ENCODE results near the gene GSTT2B. TPM values are rescaled to one million over a fixed set of nuclear protein-coding genes. Genes with fewer than 3 reads are reported as not detected.
"Not testable (repeated sequence)": the region's sequence is repeated elsewhere in the genome, so short reads cannot be mapped to it uniquely, and the experiment has no call there.

The GSTT2B gene
- total RNA-seq, 2 experiments from 2014 or later: not detected

DNA sequence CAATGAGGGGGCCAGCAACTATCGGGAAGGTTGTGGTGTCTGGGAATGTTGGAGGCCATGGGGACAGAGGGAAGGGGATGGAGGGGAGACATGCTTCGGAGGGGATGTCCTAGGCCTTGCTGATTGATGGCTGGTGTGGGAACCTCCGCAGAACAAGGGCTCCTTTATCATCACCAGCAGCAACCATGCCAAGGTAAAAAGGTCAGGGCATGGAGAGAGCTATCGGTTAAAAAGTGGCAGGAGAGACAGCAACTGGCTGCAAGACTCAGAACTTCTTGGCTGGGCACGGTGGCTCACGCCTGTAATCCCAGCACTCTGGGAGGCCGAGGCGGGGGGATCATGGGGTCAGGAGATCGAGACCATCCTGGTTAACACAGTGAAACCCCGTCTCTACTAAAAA is 41.3 kb upstream of the GSTT2B start:
- H3K4me3 Mint-ChIP-seq: no peak overlapping the region
- ChIA-PET CTCF (no interaction called here), POLR2A (no interaction called here)
- H3K27me3 Mint-ChIP-seq: peaks cover 4% of the 10 kb centered on the region
- H3K27ac Mint-ChIP-seq: no peak overlapping the region
- no peaks in the 10 kb centered on the region for H3K36me3 Mint-ChIP-seq (ENCODE audit: low read depth)
- DNase-seq: no peak
- peaks cover 4% of the 10 kb centered on the region for H3K4me1 Mint-ChIP-seq
- H3K9me3 Mint-ChIP-seq: no peaks in the 10 kb centered on the region

DNA sequence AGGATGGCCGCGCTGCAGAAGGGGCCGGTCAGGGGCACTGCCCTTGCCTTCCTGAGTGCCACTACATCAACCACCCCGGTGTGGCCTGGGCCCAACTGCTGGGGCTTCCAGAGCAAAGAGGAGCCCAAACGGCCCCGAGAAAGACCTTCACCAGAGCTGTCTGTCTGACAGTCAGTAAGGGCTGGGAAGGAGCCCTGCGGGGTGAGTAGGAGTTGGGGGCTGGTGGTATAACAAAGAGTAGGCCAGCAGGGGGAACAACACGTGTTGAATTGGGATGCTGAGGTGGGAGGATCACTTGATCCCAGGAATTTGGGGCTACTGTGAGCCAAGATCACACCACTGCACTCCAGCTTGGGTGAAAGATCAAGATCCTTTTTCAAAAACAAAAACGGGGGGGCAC is 40.3 kb upstream of the GSTT2B start:
- CTCF ChIA-PET: interaction anchor here (0.8 kb wide), 1 partner anchor 155 kb away, joined by 3 read pairs; no protein-coding TSS in a partner anchor
- no peak overlapping the region for H3K27ac Mint-ChIP-seq
- no peaks in the 10 kb centered on the region for H3K9me3 Mint-ChIP-seq
- POLR2A ChIA-PET: no interaction called here
- H3K4me1 Mint-ChIP-seq: peaks cover 4% of the 10 kb centered on the region
- no peak for DNase-seq
- H3K4me3 Mint-ChIP-seq: no peak overlapping the region
- no peaks in the 10 kb centered on the region for H3K36me3 Mint-ChIP-seq (ENCODE audit: low read depth)
- H3K27me3 Mint-ChIP-seq: peaks cover 6% of the 10 kb centered on the region

DNA sequence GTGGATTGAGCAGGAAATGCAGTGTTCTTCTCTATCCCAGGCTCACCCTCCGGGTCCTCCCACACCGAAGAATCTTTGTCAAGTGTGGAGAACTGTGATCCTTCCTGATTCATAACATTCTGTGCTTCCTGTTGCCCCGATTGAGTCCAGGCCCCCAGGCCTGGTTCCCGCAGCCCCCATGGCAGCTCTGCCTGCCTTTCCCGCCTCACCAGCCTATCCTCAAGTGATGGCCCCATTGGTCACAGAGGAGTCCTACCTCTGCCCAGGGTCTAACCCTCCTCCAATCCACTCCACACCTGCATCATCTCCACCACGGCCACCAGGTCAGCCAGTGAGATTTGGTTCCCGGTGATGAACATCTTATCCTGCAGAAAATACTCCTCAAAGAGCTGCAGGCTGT is 38.8 kb upstream of the GSTT2B start:
- H3K4me1 Mint-ChIP-seq; DNase-seq; H3K9me3 Mint-ChIP-seq; POLR2A ChIA-PET; H3K27me3 Mint-ChIP-seq; H3K4me3 Mint-ChIP-seq; H3K27ac Mint-ChIP-seq; CTCF ChIA-PET; H3K36me3 Mint-ChIP-seq (ENCODE audit: low read depth): not testable (repeated sequence)

DNA sequence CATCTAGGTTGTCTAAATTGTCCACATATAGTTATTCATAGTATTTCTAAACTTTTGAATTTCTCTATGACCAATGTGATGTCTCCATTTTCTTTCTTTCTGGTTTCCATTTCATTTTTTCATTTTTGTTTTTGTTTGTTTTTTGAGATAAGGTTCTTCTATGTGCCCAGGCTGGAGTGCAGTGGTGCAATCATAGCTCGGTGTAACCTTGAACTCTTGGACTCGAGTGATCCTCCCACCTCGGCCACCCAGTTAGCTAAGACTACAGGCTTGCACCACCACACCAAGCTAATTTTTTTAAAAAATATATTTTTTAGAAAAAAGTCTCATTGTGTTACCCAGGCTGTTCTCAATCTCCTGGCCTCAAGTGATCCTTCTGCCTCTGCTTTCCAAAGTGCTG is 36.1 kb upstream of the GSTT2B start:
- H3K4me3 Mint-ChIP-seq: no peak overlapping the region
- H3K9me3 Mint-ChIP-seq: no peaks in the 10 kb centered on the region
- ChIA-PET CTCF (no interaction called here), POLR2A (interaction anchor here (0.6 kb wide), 1 partner anchor 212 kb away, joined by 3 read pairs; no protein-coding TSS in a partner anchor)
- peaks cover 4% of the 10 kb centered on the region for H3K4me1 Mint-ChIP-seq
- no peaks in the 10 kb centered on the region for H3K36me3 Mint-ChIP-seq (ENCODE audit: low read depth)
- no peak overlapping the region for H3K27ac Mint-ChIP-seq
- DNase-seq: no peak
- H3K27me3 Mint-ChIP-seq: peaks cover 6% of the 10 kb centered on the region

DNA sequence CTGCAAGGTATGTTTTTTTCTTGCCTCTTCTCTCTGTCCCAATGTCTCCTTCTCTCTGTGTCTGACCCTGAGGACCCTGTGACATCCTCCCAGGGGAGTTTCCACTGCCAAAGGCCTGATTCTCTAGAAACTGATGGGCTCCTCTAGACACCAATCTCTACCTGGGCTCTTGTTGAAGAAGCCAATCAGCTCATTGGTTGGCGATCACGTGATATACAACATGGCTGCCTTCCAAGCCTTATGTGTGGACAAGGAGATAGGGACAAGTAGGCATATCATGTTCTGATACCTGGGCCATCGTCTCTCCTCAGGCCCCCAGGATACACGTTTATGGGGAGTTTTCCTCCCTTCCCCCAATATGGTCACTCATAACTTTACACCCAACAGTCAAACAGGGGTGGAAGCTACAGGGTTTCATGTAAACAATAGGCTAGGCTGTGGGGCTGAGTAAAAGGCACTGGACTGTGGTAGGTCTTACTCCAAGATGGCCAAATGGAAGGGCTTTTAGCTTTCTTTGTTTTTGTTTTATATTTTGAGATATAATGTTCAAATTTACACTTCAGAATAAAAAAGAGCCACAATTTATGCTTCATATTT is 32.7 kb upstream of the GSTT2B start:
- CTCF ChIA-PET: interaction anchor here (0.6 kb wide), 1 partner anchor 621 kb away, joined by 4 read pairs; no protein-coding TSS in a partner anchor
- H3K36me3 Mint-ChIP-seq (ENCODE audit: low read depth); H3K9me3 Mint-ChIP-seq; H3K27me3 Mint-ChIP-seq; H3K4me3 Mint-ChIP-seq; H3K4me1 Mint-ChIP-seq; POLR2A ChIA-PET; DNase-seq; H3K27ac Mint-ChIP-seq: not testable (repeated sequence)

DNA sequence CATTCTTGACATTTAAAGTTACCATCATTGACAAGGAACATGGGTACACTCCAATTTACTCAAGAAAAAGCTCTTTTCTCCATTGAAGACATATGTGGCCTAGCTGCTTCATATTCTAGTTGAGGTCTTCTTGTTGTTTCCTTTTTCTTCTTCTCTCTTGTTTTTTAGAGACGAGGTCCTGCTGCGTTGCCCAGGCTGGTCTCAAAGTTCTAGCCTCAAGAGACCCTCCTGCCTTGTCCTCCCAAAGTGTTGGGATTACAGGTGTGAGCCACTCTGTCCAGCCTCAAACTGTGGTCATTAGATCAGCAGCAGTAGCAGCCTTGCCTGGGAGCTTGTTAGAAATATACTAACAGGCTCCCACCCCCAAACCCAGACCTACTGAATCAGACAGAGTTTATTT is 32.1 kb upstream of the GSTT2B start:
- H3K9me3 Mint-ChIP-seq; H3K27ac Mint-ChIP-seq; CTCF ChIA-PET; POLR2A ChIA-PET; H3K36me3 Mint-ChIP-seq (ENCODE audit: low read depth); H3K4me1 Mint-ChIP-seq; H3K4me3 Mint-ChIP-seq; H3K27me3 Mint-ChIP-seq; DNase-seq: not testable (repeated sequence)

DNA sequence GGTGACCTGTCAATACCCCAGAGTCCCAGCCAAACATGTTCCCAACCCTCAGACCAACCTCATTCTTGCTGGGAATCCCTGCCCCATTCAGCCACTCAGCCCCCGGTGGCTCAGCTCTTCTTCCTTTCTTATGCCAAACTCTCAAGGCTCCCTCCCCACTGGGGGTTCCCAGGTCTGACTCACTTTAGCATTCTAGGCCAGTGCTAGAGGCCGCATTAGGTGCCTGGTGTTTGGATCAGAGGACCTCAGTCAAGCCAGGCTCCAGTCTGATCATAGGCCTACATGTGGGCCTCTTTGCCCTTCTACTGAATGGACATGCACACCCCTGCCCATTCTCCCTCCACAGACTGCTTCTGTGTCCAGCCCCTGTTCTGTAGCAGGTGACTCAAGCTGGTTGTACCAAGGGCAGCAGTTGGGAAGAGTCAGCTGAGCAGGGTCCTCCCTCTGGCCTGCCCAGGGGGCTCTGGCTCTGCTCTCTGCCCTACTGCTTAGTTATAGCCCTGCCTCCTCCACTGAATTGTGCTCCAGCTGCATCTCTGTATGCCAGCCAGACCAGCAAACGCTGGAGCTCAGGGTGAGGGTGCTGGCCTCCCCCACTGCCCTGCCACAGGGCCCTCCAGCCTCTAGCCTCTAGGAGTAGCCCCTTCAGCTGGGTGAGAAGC is 28.7 kb upstream of the GSTT2B start:
- H3K27ac Mint-ChIP-seq; POLR2A ChIA-PET; H3K4me3 Mint-ChIP-seq; H3K4me1 Mint-ChIP-seq; CTCF ChIA-PET; H3K9me3 Mint-ChIP-seq; DNase-seq; H3K27me3 Mint-ChIP-seq; H3K36me3 Mint-ChIP-seq (ENCODE audit: low read depth): not testable (repeated sequence)

DNA sequence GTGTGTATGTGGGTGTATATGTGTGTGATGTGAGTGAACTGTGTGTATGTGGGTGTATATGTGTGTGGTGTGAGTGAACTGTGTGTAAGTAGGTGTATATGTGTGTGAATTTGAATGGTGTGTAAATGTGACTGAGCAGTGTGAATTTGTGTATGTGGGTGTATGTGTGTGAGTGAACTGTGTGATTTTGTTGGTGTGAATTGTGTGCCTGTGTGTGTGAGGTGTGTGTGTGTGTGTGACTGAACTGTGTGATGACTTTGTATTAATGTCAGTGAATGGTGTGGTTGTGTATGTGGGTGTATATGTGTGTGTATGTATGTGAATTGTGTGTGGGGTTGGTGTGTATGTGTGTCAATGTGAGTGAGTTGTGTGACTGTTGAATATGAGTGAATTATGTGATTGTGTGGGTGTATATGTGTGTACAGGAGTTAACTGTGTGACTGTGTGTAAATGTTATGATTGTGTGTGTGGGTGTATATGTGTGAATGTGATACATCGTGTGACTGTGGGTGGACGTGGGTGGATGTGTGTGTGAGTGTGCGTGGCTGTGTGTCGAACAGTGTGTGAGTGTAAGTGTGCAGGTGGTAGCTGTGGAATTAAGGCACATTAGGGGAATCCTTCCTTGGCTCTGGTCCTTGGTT is 25.7 kb upstream of the GSTT2B start:
- H3K27me3 Mint-ChIP-seq; H3K36me3 Mint-ChIP-seq (ENCODE audit: low read depth); H3K27ac Mint-ChIP-seq; H3K4me1 Mint-ChIP-seq; CTCF ChIA-PET; H3K4me3 Mint-ChIP-seq; H3K9me3 Mint-ChIP-seq; POLR2A ChIA-PET; DNase-seq: not testable (repeated sequence)

DNA sequence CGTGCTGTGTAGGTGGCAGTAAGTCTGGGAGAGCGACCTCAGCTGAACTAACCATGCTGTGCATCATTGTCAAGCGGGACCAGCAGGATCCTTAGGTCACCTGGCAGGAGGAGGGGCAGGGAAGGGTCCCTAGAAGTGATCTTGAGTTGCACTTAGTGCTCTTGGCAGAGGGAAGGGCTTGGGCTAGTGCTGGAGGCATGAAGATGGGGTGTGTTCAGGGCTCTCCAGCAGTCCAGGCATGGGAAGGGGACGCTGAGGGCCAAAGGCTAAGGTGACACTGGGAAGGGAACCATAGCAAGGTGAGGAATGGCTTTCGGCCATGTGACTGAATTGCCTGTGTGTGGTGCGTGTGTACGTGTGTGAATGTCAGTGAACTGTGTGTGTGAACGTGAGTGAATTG is 25.1 kb upstream of the GSTT2B start:
- H3K9me3 Mint-ChIP-seq; H3K4me3 Mint-ChIP-seq; H3K27me3 Mint-ChIP-seq; POLR2A ChIA-PET; CTCF ChIA-PET; H3K4me1 Mint-ChIP-seq; DNase-seq; H3K36me3 Mint-ChIP-seq (ENCODE audit: low read depth); H3K27ac Mint-ChIP-seq: not testable (repeated sequence)

DNA sequence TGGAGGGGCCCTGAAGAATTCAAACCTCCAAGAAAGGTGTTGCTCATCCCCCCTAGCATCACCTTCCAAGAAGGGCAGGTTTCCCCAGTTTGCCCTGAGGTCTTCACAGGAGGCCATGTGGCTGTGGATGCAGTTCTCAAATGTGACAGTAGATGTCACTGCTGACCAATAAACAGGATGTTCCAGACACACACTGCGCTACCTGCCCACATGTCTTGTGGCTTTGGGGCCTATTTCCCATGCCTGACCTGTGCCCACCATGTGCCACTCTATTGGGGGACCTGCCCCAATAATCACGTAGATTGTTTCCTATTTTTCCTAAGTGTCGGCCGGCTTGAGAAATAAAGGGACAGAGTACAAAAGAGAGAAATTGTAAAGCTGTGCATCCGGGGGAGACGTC is 23.4 kb upstream of the GSTT2B start:
- ChIA-PET CTCF (no interaction called here), POLR2A (interaction anchor here (0.6 kb wide), 1 partner anchor 88 kb away, joined by 7 read pairs; no protein-coding TSS in a partner anchor)
- DNase-seq: peak; percentile 66
- Mint-ChIP-seq H3K27me3 (peaks cover 2% of the 10 kb centered on the region), H3K27ac (no peak overlapping the region), H3K36me3 (ENCODE audit: low read depth) (peaks cover 1% of the 10 kb centered on the region), H3K4me1 (peaks cover 2% of the 10 kb centered on the region), H3K4me3 (no peak overlapping the region), H3K9me3 (no peaks in the 10 kb centered on the region)

DNA sequence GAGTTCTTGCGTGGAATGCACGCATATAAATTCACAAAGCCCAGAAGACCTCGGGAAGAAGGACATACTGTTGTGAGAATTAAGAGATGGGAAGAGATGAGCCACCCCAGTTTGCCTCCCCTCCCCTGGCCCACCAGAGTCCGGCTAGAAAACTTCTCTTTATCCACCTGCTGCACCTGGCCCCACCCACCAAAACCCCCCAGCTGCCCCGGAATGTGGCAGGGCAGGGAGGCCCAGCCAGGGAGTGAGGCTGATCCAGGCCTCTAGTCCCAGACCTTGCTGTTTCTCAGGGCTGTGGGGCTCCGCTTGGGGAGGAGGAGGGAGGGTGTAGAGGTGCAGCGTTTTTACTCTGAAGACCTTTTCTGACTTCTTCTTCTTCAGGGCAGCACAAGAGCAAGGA is 19.6 kb upstream of the GSTT2B start:
- DNase-seq; H3K36me3 Mint-ChIP-seq (ENCODE audit: low read depth); POLR2A ChIA-PET; H3K4me1 Mint-ChIP-seq; H3K27me3 Mint-ChIP-seq; H3K9me3 Mint-ChIP-seq; H3K27ac Mint-ChIP-seq; H3K4me3 Mint-ChIP-seq; CTCF ChIA-PET: not testable (repeated sequence)

DNA sequence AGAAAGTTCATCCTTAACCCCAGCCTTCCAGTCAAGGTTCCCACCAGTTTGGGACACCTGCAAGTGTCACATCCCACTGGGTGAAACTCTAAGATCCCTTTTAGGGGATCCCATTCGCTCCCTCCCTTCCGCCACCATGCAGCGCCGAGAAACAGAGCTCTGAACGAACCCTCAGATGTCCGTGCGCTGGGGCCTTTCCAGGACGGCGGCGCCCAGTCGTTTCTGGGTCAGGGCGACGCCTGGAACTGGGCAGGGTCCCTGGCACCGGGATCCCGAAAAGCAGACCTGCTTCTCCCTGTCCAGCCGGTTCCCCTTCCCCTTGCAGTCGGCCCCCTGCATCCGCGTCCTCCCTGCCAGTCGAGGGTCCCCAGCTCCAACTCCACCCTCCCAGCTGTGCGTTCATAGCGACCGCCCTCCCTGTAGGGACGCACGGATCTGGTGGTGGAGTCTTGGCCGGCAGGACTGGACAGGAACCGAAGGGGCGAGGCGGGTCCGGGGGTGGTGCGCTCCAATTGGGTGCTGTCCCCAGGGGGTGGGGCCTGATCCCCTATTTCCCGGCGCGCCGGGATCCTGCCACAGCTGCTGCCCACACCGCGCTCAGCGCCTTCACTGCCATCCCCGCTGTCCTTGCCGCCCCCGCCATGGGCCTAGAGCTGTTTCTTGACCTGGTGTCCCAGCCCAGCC is 18.7 kb upstream of the GSTT2B start, which contains the start of gene GSTT2:
GSTT2 (plus strand) TSS at position 578 of the 684 bp plus-strand sequence.
- DNase-seq; H3K9me3 Mint-ChIP-seq; H3K27me3 Mint-ChIP-seq; H3K36me3 Mint-ChIP-seq (ENCODE audit: low read depth); POLR2A ChIA-PET; H3K27ac Mint-ChIP-seq; CTCF ChIA-PET; H3K4me3 Mint-ChIP-seq; H3K4me1 Mint-ChIP-seq: not testable (repeated sequence)

DNA sequence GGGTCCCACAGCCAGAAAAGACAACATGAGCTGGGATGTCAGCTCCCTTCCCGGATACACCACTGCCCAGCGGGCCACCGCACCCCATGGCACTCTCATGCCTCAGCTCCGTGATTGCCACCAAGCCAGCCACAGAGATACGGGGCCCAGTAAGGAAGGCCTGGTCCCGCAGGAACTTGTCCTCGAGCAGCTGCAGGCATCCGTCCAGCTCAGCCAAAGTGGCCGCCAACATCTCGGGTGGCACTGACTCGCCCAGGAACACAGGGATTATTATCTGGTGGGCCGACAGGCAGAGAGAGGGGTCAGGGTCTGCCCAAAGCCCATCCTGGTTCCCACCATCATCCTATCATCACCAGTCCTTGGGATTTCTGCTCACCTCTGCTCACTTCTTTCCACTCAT is 16.3 kb upstream of the GSTT2B start:
- CTCF ChIA-PET; DNase-seq; H3K27ac Mint-ChIP-seq; H3K27me3 Mint-ChIP-seq; H3K4me3 Mint-ChIP-seq; H3K9me3 Mint-ChIP-seq; H3K4me1 Mint-ChIP-seq; H3K36me3 Mint-ChIP-seq (ENCODE audit: low read depth); POLR2A ChIA-PET: not testable (repeated sequence)

Measured in activated CD4-positive, alpha-beta T cell treated with anti-CD3 and anti-CD28 coated beads, Interleukin-2, amount 10 ng/mL, durations not matched to agents 7 days and 5 days (primary cell).